ENCODE measurements around the gene KMT2D.

- TF ChIP-seq EZH2 (IDR thresholded peaks at IDR 0.05; ENCODE audit: low read depth, unreplicated experiment) (no peak), CTCF (conservative IDR thresholded peaks at IDR 0.05; ENCODE audit: low read depth in 2 of 2) (no peak), REST (IDR thresholded peaks at IDR 0.05; ENCODE audit: unreplicated experiment) (no peak)
Observed at GRCh38 chr12:49086116-49086515, 25.5 kb upstream of the KMT2D start.

Measured in GM23338 (cell line).